IPS-15b (cell line): Measurements from ENCODE around the gene SLC38A10.

ENCODE experiments used
- H3K27me3 ChIP-seq: one replicate; pipeline ENCODE4 v1.6.1; 2013; ENCODE audit warnings: low read length; ENCODE audit not compliant: control insufficient read depth, insufficient read depth
- H3K36me3 ChIP-seq: one replicate; pipeline ENCODE4 v1.6.1; 2013; ENCODE audit warnings: low read length; ENCODE audit not compliant: control insufficient read depth, insufficient read depth
- H3K4me1 ChIP-seq: one replicate; pipeline ENCODE4 v1.6.1; 2013; ENCODE audit warnings: mild to moderate bottlenecking, low read length; ENCODE audit not compliant: control insufficient read depth, insufficient read depth
- H3K4me3 ChIP-seq: one replicate; pipeline ENCODE4 v1.5.1; 2013; ENCODE audit warnings: low read depth, low read length
- H3K9ac ChIP-seq: one replicate; pipeline ENCODE4 v1.6.1; 2013; ENCODE audit warnings: low read depth, mild to moderate bottlenecking, low read length
- H3K9me3 ChIP-seq: one replicate; pipeline ENCODE4 v1.6.1; 2013; ENCODE audit warnings: mild to moderate bottlenecking, low read length; ENCODE audit not compliant: control insufficient read depth, insufficient read depth

SLC38A10 gene

GRCh38 chr17:81235822-81236740, 59.0 kb downstream of the SLC38A10 start:
- H3K4me3 ChIP-seq: no peak overlapping the region
- no peaks in the 10 kb centered on the region for H3K27me3 ChIP-seq
- H3K9me3 ChIP-seq: no peaks in the 10 kb centered on the region
- no peaks in the 10 kb centered on the region for H3K4me1 ChIP-seq
- H3K9ac ChIP-seq: no peak overlapping the region
- H3K36me3 ChIP-seq: peaks cover 16% of the 10 kb centered on the region

- no peaks in the 10 kb centered on the region for H3K4me1 ChIP-seq
- no peaks in the 10 kb centered on the region for H3K27me3 ChIP-seq
- H3K9ac ChIP-seq: no peak overlapping the region
- H3K36me3 ChIP-seq: peaks cover 17% of the 10 kb centered on the region
- H3K4me3 ChIP-seq: no peak overlapping the region
- H3K9me3 ChIP-seq: no peaks in the 10 kb centered on the region
Measured at GRCh38 chr17:81234940-81235821, 59.9 kb downstream of the SLC38A10 start.

GRCh38 chr17:81234506-81234855, 60.6 kb downstream of the SLC38A10 start:
- Histone ChIP-seq H3K27me3 (no peaks in the 10 kb centered on the region), H3K9me3 (no peaks in the 10 kb centered on the region), H3K36me3 (peaks cover 21% of the 10 kb centered on the region), H3K9ac (no peak overlapping the region), H3K4me1 (no peaks in the 10 kb centered on the region), H3K4me3 (no peak overlapping the region)

- no peaks in the 10 kb centered on the region for H3K27me3 ChIP-seq
- no peak overlapping the region for H3K9ac ChIP-seq
- no peaks in the 10 kb centered on the region for H3K9me3 ChIP-seq
- peaks cover 21% of the 10 kb centered on the region for H3K36me3 ChIP-seq
- no peaks in the 10 kb centered on the region for H3K4me1 ChIP-seq
- H3K4me3 ChIP-seq: no peak overlapping the region
Measured at GRCh38 chr17:81233811-81234505, 61.1 kb downstream of the SLC38A10 start.

- no peak overlapping the region for H3K4me3 ChIP-seq
Measured at GRCh38 chr17:81233316-81233715, 61.8 kb downstream of the SLC38A10 start.

GRCh38 chr17:81232616-81233241, 62.4 kb downstream of the SLC38A10 start:
- Histone ChIP-seq H3K9me3 (no peaks in the 10 kb centered on the region), H3K9ac (no peak overlapping the region), H3K4me3 (no peak overlapping the region), H3K36me3 (peaks cover 21% of the 10 kb centered on the region), H3K4me1 (no peaks in the 10 kb centered on the region), H3K27me3 (no peaks in the 10 kb centered on the region)

More at GRCh38 chr17:81233316-81233715, 61.8 kb downstream of the SLC38A10 start:
- Histone ChIP-seq H3K9ac (no peak overlapping the region), H3K36me3 (peaks cover 21% of the 10 kb centered on the region), H3K27me3 (no peaks in the 10 kb centered on the region), H3K4me1 (no peaks in the 10 kb centered on the region), H3K9me3 (no peaks in the 10 kb centered on the region)

- H3K9me3 ChIP-seq: no peaks in the 10 kb centered on the region
- no peaks in the 10 kb centered on the region for H3K27me3 ChIP-seq
- H3K9ac ChIP-seq: no peak overlapping the region
- H3K4me1 ChIP-seq: no peaks in the 10 kb centered on the region
- no peak overlapping the region for H3K4me3 ChIP-seq
- H3K36me3 ChIP-seq: peaks cover 21% of the 10 kb centered on the region
Measured at GRCh38 chr17:81231766-81232581, 63.1 kb downstream of the SLC38A10 start.

- Histone ChIP-seq H3K36me3 (peaks cover 21% of the 10 kb centered on the region), H3K4me1 (no peaks in the 10 kb centered on the region), H3K27me3 (no peaks in the 10 kb centered on the region), H3K9ac (no peak overlapping the region), H3K9me3 (no peaks in the 10 kb centered on the region), H3K4me3 (no peak overlapping the region)
Measured at GRCh38 chr17:81231121-81231645, 63.9 kb downstream of the SLC38A10 start.

GRCh38 chr17:81230043-81230820, 64.9 kb downstream of the SLC38A10 start:
- no peaks in the 10 kb centered on the region for H3K27me3 ChIP-seq
- H3K4me1 ChIP-seq: no peaks in the 10 kb centered on the region
- no peak overlapping the region for H3K4me3 ChIP-seq
- no peak overlapping the region for H3K9ac ChIP-seq
- peaks cover 21% of the 10 kb centered on the region for H3K36me3 ChIP-seq
- H3K9me3 ChIP-seq: no peaks in the 10 kb centered on the region

GRCh38 chr17:81229666-81229920, 65.5 kb downstream of the SLC38A10 start:
- H3K36me3 ChIP-seq: peaks cover 21% of the 10 kb centered on the region
- H3K9me3 ChIP-seq: no peaks in the 10 kb centered on the region
- H3K27me3 ChIP-seq: no peaks in the 10 kb centered on the region
- H3K4me3 ChIP-seq: no peak overlapping the region
- H3K9ac ChIP-seq: no peak overlapping the region
- no peaks in the 10 kb centered on the region for H3K4me1 ChIP-seq
